ENCODE results near the gene P3H3. TPM values are rescaled to one million over a fixed set of nuclear protein-coding genes. Genes with fewer than 3 reads are reported as not detected.

The P3H3 gene
- polyA plus RNA-seq, 4 donors = 0.89 to 18.3 (median 4.9) TPM

GRCh38 chr12:6784296-6784695, 43.9 kb upstream of the P3H3 start:
- no peak for FAIRE-seq
- 57 to 73% (median 70%) methylated on average over 5 of the region's 5 CpGs for WGBS, 3 donors
- no peaks in the 10 kb centered on the region for H3K36me3 ChIP-seq (ENCODE audit: control insufficient read depth in 3 of 3, insufficient read depth in 2 of 3, low read depth in 1 of 3, low read length in 3 of 3)
- no peak overlapping the region for H3K27ac ChIP-seq (ENCODE audit: low read depth in 1 of 3, low read length in 2 of 3)
- H3K4me3 ChIP-seq (ENCODE audit: low read depth in 1 of 3, low read length in 3 of 3) = no peak overlapping the region
- H3K4me1 ChIP-seq (ENCODE audit: control insufficient read depth in 3 of 3, insufficient read depth in 2 of 3, low read depth in 1 of 3, low read length in 2 of 3) = peaks cover 0 to 17% (median 0%) of the 10 kb centered on the region in 3 donors
- no peak for DNase-seq
- no peaks in the 10 kb centered on the region for H3K27me3 ChIP-seq (ENCODE audit: control insufficient read depth in 3 of 3, insufficient read depth in 3 of 3, low read length in 3 of 3)
- H3K9me3 ChIP-seq (ENCODE audit: control insufficient read depth in 2 of 2, insufficient read depth in 1 of 2, low read depth in 1 of 2, low read length in 1 of 2) = no peaks in the 10 kb centered on the region

GRCh38 chr12:6784761-6785160, 43.4 kb upstream of the P3H3 start:
- Histone ChIP-seq H3K36me3 (ENCODE audit: control insufficient read depth in 3 of 3, insufficient read depth in 2 of 3, low read depth in 1 of 3, low read length in 3 of 3) (no peaks in the 10 kb centered on the region), H3K9me3 (ENCODE audit: control insufficient read depth in 2 of 2, insufficient read depth in 1 of 2, low read depth in 1 of 2, low read length in 1 of 2) (no peaks in the 10 kb centered on the region), H3K27ac (ENCODE audit: low read depth in 1 of 3, low read length in 2 of 3) (no peak overlapping the region), H3K4me3 (ENCODE audit: low read depth in 1 of 3, low read length in 3 of 3) (no peak overlapping the region), H3K4me1 (ENCODE audit: control insufficient read depth in 3 of 3, insufficient read depth in 2 of 3, low read depth in 1 of 3, low read length in 2 of 3) (peaks cover 0 to 12% (median 0%) of the 10 kb centered on the region in 3 donors), H3K27me3 (ENCODE audit: control insufficient read depth in 3 of 3, insufficient read depth in 3 of 3, low read length in 3 of 3) (no peaks in the 10 kb centered on the region)
- FAIRE-seq (no peak), DNase-seq (no peak)
- 66 to 82% (median 76%) methylated on average over 5 of the region's 5 CpGs for whole genome bisulfite sequencing, 3 donors

- H3K27me3 ChIP-seq (ENCODE audit: control insufficient read depth in 3 of 3, insufficient read depth in 3 of 3, low read length in 3 of 3) = no peaks in the 10 kb centered on the region
- WGBS, 3 donors = 64 to 83% (median 77%) methylated on average over 9 of the region's 9 CpGs
- no peak overlapping the region for H3K4me3 ChIP-seq (ENCODE audit: low read depth in 1 of 3, low read length in 3 of 3)
- H3K27ac ChIP-seq (ENCODE audit: low read depth in 1 of 3, low read length in 2 of 3) = peak overlapping the region in 1 of 3 donors; percentile 28
- DNase-seq (no peak), FAIRE-seq (no peak)
- no peaks in the 10 kb centered on the region for H3K4me1 ChIP-seq (ENCODE audit: control insufficient read depth in 3 of 3, insufficient read depth in 2 of 3, low read depth in 1 of 3, low read length in 2 of 3)
- no peaks in the 10 kb centered on the region for H3K9me3 ChIP-seq (ENCODE audit: control insufficient read depth in 2 of 2, insufficient read depth in 1 of 2, low read depth in 1 of 2, low read length in 1 of 2)
- no peaks in the 10 kb centered on the region for H3K36me3 ChIP-seq (ENCODE audit: control insufficient read depth in 3 of 3, insufficient read depth in 2 of 3, low read depth in 1 of 3, low read length in 3 of 3)
Observed at GRCh38 chr12:6786416-6787094, 41.7 kb upstream of the P3H3 start.

- Histone ChIP-seq H3K27ac (ENCODE audit: low read depth in 1 of 3, low read length in 2 of 3) (no peak overlapping the region), H3K36me3 (ENCODE audit: control insufficient read depth in 3 of 3, insufficient read depth in 2 of 3, low read depth in 1 of 3, low read length in 3 of 3) (no peaks in the 10 kb centered on the region), H3K9me3 (ENCODE audit: control insufficient read depth in 2 of 2, insufficient read depth in 1 of 2, low read depth in 1 of 2, low read length in 1 of 2) (no peaks in the 10 kb centered on the region), H3K4me1 (ENCODE audit: control insufficient read depth in 3 of 3, insufficient read depth in 2 of 3, low read depth in 1 of 3, low read length in 2 of 3) (no peaks in the 10 kb centered on the region), H3K27me3 (ENCODE audit: control insufficient read depth in 3 of 3, insufficient read depth in 3 of 3, low read length in 3 of 3) (no peaks in the 10 kb centered on the region), H3K4me3 (ENCODE audit: low read depth in 1 of 3, low read length in 3 of 3) (no peak overlapping the region)
- FAIRE-seq (no peak), DNase-seq (no peak)
- WGBS, 3 donors = 92 to 97% (median 96%) methylated on average over 5 of the region's 5 CpGs
Observed at GRCh38 chr12:6787309-6787708, 40.9 kb upstream of the P3H3 start.

- Histone ChIP-seq H3K27ac (ENCODE audit: low read depth in 1 of 3, low read length in 2 of 3) (peak within 1 kb of the TSS; percentile 6 to 39 (median 9)), H3K4me3 (ENCODE audit: low read depth in 1 of 3, low read length in 3 of 3) (peak within 1 kb of the TSS in 2 of 3 donors; percentile 25 to 39), H3K4me1 (ENCODE audit: control insufficient read depth in 3 of 3, insufficient read depth in 2 of 3, low read depth in 1 of 3, low read length in 2 of 3) (no peaks in the 10 kb centered on the region), H3K36me3 (ENCODE audit: control insufficient read depth in 3 of 3, insufficient read depth in 2 of 3, low read depth in 1 of 3, low read length in 3 of 3) (no peaks in the 10 kb centered on the region), H3K27me3 (ENCODE audit: control insufficient read depth in 3 of 3, insufficient read depth in 3 of 3, low read length in 3 of 3) (no peaks in the 10 kb centered on the region), H3K9me3 (ENCODE audit: control insufficient read depth in 2 of 2, insufficient read depth in 1 of 2, low read depth in 1 of 2, low read length in 1 of 2) (no peaks in the 10 kb centered on the region)
- DNase-seq (no peak), FAIRE-seq (no peak)
- WGBS, 3 donors = 50 to 59% (median 59%) methylated on average over 18 of the region's 18 CpGs
Observed at GRCh38 chr12:6788972-6789924, 39.0 kb upstream of the P3H3 start, which contains the start of gene CD4. Gene CD4 (plus strand): TSS chr12:6789528. CDS start chr12:6800139, 10,611 bp downstream.

- H3K9me3 ChIP-seq (ENCODE audit: control insufficient read depth in 2 of 2, insufficient read depth in 1 of 2, low read depth in 1 of 2, low read length in 1 of 2) = no peaks in the 10 kb centered on the region
- DNase-seq = no peak
- no peak for FAIRE-seq
- no peaks in the 10 kb centered on the region for H3K27me3 ChIP-seq (ENCODE audit: control insufficient read depth in 3 of 3, insufficient read depth in 3 of 3, low read length in 3 of 3)
- H3K27ac ChIP-seq (ENCODE audit: low read depth in 1 of 3, low read length in 2 of 3) = peak overlapping the region in 2 of 3 donors; percentile 2 to 39
- no peak overlapping the region for H3K4me3 ChIP-seq (ENCODE audit: low read depth in 1 of 3, low read length in 3 of 3)
- no peaks in the 10 kb centered on the region for H3K4me1 ChIP-seq (ENCODE audit: control insufficient read depth in 3 of 3, insufficient read depth in 2 of 3, low read depth in 1 of 3, low read length in 2 of 3)
- 73 to 79% (median 79%) methylated on average over 12 of the region's 12 CpGs for WGBS, 3 donors
- no peaks in the 10 kb centered on the region for H3K36me3 ChIP-seq (ENCODE audit: control insufficient read depth in 3 of 3, insufficient read depth in 2 of 3, low read depth in 1 of 3, low read length in 3 of 3)
Observed at GRCh38 chr12:6790496-6791150, 37.6 kb upstream of the P3H3 start.

GRCh38 chr12:6791931-6792520, 36.2 kb upstream of the P3H3 start:
- Histone ChIP-seq H3K27ac (ENCODE audit: low read depth in 1 of 3, low read length in 2 of 3) (peak overlapping the region in 2 of 3 donors; percentile 66 to 80), H3K36me3 (ENCODE audit: control insufficient read depth in 3 of 3, insufficient read depth in 2 of 3, low read depth in 1 of 3, low read length in 3 of 3) (no peaks in the 10 kb centered on the region), H3K9me3 (ENCODE audit: control insufficient read depth in 2 of 2, insufficient read depth in 1 of 2, low read depth in 1 of 2, low read length in 1 of 2) (no peaks in the 10 kb centered on the region), H3K4me1 (ENCODE audit: control insufficient read depth in 3 of 3, insufficient read depth in 2 of 3, low read depth in 1 of 3, low read length in 2 of 3) (no peaks in the 10 kb centered on the region), H3K4me3 (ENCODE audit: low read depth in 1 of 3, low read length in 3 of 3) (no peak overlapping the region), H3K27me3 (ENCODE audit: control insufficient read depth in 3 of 3, insufficient read depth in 3 of 3, low read length in 3 of 3) (no peaks in the 10 kb centered on the region)
- DNase-seq (no peak), FAIRE-seq (no peak)
- WGBS, 3 donors = 60 to 76% (median 63%) methylated on average over 13 of the region's 13 CpGs

Data from small intestine (tissue), 7 donors.